NCI-H1436 treated with DMSO at 0.1 percent for 48 hours (cell line): ENCODE results near the gene TLL2.

Experiments used
- DNase-seq: peaks from one replicate; lab custom pipeline; 2025; lab: John Stamatoyannopoulos, UW

Gene TLL2

DNA sequence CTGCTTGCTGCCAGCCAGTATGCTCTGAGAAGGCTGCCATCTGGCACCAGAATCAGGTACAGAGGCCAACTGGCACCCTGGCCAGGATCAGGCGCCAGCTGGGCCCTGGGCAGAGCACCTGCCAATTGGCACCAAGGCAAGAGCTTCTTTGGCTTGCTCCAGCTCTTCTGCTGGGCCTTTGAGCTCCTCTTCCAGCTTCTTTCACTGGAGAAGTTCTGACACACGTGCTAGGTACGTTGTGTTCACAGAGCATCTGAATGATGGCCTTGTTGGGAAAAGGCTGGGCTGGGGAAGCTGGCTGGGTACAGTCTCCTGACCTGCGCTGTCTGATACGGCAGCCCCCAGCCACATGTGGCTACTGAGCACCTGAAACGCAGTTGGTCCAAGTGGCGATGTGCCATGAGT is 123.3 kb downstream of the TLL2 start:
- DNase-seq: no peak

DNA sequence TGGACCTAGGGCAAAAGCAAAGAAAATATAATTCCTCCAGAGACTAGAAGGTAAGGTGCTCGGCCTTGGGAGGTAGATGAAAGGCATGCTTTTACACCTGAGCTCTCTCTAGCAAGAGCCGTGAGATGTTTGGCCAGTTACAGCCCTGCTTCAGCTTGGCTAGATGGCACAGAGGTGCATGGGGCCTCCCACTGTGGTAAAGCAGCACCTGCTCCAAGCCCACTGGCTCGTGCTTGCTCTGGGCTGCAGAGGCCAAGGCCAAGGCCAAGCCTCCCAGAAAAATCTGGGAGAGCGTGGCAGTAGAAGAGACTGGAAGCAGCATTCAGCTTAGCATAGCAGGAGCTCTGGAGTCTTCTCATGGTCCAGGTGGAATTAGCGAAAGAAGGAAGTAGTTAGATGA is 123.9 kb downstream of the TLL2 start:
- DNase-seq: no peak

DNA sequence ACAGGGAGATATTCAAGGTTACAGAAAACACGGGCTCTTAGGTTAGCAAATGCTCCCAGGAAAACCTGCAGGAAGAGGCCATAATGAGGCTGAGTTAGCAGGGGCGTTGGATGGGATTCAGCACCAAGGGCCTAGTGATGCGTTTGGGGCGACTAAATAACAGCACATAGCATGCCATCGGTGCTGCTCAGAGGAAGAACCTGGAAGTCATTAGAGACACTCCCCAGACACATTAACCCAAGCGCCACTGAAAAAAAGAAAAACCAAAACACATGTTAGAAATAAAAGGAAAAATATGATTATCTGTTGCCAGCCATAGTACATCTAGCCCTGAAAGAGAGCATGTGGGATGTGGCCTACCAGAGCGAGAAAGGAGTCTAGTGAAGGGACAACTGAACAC is 126.1 kb downstream of the TLL2 start:
- no peak for DNase-seq

DNA sequence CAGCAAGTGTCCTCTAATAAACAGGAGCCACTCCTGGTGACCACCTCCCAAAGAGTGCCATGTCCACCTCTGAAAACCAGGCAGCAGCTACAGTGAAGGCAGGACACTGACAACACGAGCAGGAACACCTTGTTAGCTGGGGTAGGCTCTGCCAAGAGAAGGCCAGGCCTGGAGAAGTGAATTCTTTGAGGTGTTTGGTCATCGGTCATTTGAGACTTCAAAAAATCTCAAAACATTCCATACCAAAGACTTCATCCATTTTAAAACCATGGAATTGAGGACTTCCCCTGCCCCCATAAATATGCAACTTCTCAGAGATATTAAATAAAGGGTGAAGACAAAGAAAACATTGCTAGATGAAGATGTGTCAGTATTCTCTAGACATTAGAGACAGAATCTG is 126.6 kb downstream of the TLL2 start:
- no peak for DNase-seq

DNA sequence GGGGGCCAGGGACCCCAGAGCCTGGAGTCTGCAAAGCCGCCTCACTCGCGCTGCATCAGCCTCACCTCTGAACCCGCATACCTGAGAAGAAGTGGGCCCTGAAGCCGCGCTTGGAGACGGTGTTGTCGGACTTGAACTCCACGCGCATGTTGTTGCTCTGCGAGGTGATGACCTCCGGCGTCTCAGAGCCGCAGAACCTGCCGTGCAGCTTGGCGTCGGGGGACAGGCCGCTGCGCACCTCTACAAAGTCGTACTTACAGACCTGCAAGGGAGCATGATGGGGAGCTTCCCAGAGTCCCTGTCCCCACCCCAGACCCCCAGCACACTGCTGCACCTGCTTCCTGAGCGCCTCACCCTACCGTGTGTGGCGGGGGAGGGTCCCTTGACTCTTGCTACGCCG is 129.2 kb downstream of the TLL2 start:
- DNase-seq: no peak

DNA sequence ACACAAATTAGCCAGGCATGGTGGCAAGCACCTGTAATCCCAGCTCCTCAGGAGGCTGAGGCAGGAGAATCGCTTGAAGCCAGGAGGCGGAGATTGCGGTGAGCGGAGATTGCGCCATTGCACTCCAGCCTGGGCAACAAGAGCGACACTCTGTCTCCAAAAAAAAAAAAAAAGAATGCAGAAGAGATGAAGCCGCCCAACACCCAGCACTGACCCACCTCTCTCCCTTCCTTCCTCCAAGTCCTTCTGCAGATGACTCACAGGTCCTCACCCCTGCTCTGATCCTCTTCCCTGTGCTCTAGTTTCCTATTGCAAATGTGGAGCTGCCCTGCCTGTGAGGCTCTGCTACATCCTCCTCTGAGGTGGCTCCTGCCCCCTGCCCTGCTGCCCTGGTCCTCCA is 132.9 kb downstream of the TLL2 start:
- no peak for DNase-seq

DNA sequence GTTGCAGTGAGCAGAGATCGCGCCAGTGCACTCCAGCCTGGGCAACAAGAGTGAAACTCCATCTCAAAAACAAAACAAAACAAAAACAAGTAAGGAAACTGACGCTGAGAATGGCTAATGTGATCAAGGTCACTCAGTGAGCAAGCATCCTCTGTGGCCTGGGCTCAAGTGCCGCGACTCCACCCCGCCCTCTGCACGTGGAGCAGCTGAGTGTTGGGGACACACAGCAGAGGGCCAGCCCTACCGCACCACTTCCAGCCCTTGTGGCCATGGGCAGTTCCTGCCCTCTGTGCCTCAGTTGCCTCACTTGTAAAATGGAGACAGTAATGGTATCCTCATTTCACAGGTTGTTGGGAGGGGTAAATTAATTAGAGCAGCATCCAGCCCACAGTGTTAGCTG is 134.0 kb downstream of the TLL2 start:
- no peak for DNase-seq

DNA sequence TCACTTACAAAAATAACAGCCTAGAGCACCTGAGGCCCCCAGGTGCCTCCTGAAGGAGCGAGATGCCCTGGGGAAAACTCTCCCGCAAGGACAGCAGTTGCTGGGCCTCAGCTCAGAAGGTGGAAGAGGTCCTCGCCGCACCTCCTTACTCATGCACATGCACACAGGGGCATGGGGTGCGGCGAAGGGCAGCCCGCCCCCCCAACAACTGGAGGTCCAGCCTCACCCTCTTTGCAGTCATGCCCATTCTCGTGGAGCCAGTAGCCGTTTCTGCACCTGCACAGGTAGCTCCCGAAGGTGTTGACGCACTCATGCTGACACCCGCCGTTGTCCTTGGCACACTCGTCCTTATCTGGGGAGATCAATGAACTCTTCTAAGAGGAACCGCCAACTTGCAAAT is 135.0 kb downstream of the TLL2 start:
- no peak for DNase-seq

DNA sequence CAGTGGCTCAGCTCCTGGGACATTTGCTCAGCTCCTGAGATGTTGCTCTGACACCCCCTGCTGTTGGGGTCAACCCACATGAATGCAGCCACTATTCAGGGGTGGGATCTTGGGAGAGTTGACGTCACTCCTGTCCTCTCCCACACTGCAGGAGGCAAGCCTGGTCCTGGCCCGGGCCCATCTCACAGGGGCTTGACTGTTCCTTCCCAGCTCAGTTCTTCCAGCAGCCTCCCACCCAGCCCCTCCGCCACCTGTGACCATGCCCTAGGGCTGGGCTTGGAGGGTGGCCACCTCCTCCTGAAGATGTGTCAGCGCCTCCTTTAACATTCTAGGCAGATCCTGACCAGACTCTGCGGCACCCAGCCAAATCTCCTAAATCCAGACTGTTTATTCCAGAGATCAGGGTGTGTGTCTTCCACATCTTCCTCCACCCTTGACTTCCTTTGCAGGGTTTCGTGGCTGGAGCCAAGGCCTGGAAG is 135.9 kb downstream of the TLL2 start:
- DNase-seq: no peak

DNA sequence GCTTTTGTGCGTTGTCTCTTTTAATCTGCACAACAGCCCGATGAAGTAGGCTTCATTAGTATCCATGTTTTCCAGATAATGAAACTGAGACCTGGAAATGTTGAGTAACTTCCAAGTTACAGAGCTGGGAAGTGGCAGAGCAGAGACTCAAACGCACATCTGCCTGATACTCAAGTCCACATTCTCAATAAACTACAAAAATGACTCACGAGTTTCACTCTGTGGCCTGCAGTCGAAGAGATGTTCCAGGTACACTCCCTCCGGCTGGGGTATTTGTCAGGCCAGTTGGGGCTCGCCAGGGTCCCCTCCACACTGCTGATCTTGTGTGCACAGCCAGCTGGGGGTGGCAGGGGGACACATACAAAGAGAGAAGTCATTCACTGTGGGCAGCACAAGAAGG is 137.2 kb downstream of the TLL2 start:
- DNase-seq: no peak

DNA sequence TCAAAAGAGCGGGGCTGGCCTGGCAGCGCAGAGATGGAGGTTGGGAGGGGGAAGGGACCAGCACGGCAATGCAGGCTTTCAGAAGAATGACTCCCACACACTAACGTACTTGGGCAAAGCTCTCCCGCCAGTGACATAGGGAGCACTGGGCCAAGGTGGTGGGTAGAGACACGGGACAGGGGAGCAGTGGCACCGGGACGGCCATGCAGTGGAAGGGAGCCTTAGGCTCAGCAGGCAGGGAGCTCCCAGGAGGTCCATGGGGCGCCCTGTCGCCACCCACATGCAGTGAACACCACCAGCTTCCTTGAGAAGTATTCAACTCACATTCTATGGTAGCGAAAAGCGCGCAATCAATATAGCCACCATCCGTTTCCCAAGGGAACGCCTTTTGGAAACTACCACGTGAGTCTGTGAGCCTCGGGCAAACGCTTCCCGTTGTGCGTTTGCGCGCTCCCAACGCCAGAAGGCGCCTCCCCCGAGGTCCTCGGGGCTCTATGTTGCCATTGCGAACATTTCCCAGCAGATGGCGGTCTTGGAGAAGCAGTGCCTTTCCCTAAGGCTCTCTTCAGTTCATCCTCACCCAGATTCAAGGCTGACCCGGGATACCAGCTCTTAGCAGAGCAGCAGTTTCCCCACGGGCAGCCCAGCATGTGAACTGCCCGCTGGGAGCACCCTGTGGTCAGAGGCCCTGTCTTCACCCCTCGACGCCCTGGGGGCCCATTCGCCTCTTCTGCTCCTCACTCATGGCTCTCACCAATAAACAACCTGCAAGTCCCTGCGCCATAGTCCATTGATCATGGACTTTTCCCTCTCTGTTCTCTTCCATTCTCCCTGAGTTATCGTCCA is 138.5 kb downstream of the TLL2 start:
- DNase-seq: peak; percentile 49

DNA sequence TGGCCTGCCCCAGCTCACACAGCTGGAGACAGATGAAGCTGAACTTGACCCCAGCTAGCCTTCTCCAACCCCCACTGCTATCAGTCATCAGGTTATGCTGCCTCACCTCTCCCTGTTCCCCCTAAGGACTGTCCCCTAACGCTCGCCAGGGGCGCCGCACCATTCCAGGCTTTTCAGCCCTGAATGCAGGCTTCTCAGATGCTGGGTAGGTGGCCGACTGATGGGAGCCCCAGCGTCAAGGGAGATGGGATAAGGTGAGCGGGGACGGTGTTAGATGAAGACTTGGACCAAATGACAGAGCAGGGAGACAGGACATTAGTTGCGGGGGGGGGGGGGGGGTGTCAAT is 139.1 kb downstream of the TLL2 start:
- no peak for DNase-seq

DNA sequence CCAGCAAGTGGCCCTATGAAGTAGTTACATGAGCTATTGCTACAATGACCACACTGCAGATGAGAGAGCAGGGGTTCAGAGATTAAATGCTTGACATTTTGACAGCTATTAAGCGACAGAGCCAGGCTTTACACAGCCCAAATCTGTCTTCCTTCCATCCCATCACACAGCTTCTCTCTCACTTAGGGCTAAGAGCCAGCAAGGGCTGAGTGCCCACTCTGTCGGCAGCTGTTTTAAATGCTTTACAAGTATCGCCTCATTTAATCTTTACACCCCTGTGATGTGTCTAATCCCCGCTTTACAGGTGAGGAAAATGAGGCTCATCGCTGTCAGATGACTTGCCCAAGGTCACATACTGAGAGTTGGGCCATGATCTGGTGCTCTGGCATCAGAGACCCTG is 139.7 kb downstream of the TLL2 start:
- DNase-seq: no peak

DNA sequence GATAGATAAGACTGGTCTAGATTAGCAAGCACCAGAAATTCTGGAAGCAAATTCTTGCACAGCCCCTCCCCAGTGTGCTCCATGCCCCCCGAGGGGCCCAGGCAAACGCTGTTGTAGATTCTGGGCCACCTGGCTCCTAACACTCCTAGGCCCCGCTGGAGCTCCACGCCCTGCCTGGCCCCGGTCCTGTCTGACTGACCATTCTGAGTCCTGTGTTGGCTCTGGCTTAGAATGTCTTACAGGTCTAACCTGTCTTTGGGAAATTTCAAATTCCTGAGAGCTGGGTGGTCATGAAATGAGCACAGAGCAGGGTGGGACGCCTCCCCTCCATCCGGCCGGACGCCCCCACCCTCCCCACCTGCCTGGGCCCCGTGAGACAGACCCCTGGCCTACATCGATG is 142.4 kb downstream of the TLL2 start:
- DNase-seq: no peak

DNA sequence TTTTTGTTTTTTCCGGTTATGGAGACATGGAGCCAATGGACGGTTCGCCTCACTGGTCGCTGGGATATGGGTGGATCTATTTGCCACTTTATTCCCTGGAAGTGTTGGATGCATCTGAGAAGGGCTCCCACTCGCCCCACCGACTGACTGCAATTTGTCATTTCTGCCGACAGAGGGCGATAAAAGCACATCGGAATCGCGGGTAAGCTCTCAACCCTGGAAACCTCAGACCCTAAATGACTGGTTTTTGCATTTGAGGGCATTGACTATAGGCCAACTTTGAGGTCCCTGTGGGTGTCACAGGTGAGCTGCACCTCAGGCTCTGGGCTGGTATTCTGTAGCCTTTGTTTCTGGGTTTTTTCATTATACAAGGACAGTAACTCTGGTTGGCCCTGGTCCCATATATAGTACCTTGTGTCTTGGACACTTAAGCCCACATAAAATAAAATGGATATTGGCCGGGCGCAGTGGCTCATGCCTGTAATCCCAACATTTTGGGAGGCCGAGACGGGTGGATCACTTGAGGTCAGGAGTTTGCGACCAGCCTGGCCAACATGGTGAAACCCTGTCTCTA is 143.1 kb downstream of the TLL2 start:
- no peak for DNase-seq

DNA sequence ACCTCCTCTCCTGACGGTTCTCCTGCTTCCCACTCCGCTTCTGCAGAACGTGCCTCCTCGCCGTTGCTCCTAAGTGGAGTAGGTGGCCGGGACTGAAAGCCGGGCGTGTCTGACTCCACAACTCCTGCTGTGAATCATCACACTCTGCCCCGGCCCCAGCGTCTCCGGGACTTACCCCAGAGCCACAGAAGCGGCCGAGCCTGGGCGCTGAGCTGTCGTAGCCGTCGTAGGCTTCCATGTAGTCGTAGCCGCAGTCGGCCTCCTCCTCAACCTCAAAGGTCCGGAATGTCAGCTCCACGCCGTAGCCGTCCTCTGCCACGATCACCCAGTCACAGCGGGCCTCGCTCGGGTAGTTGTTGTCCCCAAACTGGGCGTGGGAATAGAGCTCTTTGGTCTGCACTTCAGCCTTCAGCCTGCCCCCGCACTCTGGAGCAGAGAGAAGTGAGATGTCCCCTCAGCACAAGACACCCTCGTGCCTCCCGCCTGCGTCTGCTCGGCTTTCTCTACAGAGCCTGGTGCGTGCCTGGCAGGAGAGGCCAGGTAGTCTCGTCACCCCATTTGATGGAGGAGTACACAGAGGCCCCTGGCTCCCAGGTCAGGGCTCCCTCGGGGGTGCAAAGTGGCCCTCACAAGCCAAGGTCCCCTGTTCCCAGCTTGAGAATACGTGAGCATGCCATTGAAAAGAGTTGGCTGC is 143.7 kb downstream of the TLL2 start:
- DNase-seq: no peak

DNA sequence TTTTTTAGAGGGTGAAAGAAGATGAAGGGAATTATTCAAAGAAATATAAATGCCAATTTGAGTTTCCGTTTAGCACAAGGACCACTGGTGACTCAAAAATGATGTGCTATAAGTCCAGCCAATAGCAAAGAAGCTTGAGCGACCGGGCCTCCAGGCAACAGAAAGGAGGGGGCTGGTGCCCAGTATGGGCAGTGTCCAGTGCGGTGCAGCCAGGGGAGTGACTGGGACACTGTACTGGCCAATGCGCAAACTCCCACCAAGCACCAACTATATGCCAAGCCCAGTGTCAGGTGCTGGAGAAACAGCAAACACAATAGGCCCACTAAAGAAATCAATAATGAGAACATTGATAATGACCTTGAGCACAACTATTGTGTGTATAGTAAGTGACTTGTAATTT is 144.8 kb downstream of the TLL2 start:
- no peak for DNase-seq

DNA sequence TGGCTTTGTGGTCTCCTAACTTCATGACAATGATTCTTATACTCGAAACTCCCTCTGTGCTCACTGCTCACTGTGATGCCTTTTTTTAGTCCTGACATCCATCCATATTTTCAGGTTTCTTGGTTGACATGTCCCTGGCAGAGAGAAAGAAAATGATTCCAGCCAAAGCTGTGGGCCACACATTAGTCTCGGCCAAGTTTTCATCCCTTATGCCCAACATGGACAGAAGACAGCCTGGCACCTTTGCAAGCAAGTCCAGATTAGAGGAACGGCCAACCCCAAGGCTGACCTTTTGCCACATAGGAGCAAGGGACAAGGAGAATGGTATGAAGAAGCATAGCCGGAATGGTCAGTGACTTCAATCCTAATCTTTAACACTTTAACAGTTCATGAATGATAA is 146.3 kb downstream of the TLL2 start:
- DNase-seq: no peak

DNA sequence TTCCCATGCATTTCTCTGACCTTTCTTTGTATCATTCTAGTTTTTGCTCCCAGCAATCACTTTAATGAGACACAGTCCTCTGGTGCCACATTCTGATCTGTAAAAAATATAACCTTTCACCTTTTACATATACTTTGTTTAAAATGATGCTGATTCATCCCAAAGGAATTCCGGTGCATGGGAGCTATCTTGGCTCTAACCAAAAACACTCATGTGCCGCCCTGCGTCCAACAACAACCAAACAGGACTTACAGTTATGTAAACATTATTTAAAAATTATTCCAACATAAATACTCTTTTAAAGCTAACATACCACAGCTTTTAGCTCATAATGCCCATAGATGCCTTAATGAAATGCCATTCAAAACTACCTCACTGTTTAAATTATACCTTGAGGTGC is 147.2 kb downstream of the TLL2 start:
- DNase-seq: no peak

DNA sequence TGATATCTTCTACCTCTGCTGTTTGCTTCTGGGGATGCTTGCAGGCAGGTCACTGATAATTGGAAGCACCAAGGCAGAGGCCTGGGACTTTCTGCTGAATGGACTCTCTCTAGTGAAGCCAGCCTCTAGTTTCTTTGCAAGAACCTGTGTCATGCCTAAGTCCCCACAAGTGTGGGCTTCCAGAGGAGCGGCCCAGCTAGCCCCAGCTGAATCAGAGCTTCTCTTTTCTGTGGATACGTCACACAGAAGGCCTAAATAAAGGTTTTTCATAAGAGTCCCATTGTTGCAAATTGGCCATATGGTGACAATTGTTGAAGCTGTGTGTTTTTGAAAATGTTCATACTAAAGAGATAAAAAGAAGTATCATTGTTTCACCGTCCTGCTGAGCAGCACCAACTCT is 148.2 kb downstream of the TLL2 start:
- no peak for DNase-seq

DNA sequence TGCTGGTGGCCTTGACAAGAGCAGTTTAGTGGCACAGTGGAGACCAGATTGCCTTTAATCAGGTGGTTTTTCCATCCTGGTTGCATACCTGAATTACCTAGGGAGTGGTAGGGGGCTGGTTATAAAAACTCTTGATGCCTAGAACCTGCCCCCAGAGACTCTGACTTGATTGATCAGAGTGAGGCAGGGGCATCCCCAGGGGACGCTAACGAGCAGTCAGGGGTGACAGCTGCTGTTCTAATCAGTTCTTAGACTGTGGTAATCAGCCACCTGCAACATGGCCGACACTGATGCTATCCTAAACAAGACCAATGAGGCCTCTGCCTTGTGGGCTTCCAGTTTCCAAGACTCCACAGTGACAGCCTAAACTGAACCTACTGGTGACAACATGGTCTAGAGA is 153.0 kb downstream of the TLL2 start:
- no peak for DNase-seq

DNA sequence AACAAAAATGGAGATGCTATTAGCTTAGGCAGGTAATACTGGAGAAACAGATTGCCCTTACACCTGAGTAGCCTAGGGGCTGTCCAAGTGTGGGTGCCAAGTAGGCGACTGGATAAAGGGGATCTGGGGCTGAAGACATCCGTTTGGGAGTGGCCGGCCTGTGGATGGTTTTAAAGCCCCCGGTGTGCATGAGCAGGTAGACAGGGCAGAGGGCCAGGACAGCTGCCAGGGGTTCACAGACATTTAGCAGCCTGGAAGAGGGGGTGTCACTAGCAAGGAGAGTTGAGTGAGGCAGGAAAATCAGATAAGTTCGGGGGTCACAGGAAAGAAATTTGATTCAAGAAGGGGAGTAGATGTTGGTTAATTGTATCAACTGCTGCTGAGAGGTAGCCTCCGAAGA is 153.4 kb downstream of the TLL2 start:
- no peak for DNase-seq

DNA sequence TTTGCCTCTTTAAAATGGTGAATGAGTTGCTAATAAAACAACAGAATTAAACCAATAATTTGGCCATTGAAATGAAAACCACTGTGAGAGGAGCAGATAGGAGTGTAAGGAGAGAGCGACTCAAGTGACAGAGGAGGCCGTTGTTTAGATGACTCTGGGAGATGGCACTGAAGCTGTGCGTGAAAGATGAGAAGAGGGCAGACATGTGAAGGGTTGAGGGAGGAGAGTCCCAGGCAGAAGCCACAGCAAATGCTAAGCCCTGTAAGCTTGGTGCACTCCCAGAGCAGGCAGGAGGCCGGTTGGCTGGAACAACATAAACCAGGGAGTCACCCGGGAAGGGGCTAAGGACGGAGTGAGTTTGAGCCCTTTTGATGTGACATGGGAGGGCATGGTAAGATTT is 154.1 kb downstream of the TLL2 start:
- DNase-seq: no peak
